H9 (cell line): Measurements from ENCODE around the gene MOB3B. TPM values are rescaled to one million over a fixed set of nuclear protein-coding genes. Genes with fewer than 3 reads are reported as not detected.

ENCODE experiments used
- DNase-seq: peaks from one replicate; pipeline ENCODE4 v3.0.0-alpha.2; 2017
- H2AFZ ChIP-seq: one replicate; pipeline ENCODE4 v1.6.1; 2013; ENCODE audit warnings: mild to moderate bottlenecking, low read length, control low read depth, moderate library complexity
- H2AK5ac ChIP-seq: 2 replicates; pipeline ENCODE4 v1.6.1; 2013; ENCODE audit warnings: low read length, control low read depth, mixed read lengths; ENCODE audit not compliant: insufficient read length
- H2BK120ac ChIP-seq: one replicate; pipeline ENCODE4 v1.6.1; 2013; ENCODE audit warnings: low read depth, mild to moderate bottlenecking, low read length, control low read depth, inconsistent platforms; ENCODE audit not compliant: poor library complexity, severe bottlenecking
- H2BK12ac ChIP-seq: 2 replicates; pipeline ENCODE4 v1.6.1; 2013; ENCODE audit warnings: low read length, control low read depth, mixed read lengths, low read depth; ENCODE audit not compliant: insufficient read length
- H2BK15ac ChIP-seq: 2 replicates; pipeline ENCODE4 v1.6.1; 2013; ENCODE audit warnings: low read depth, low read length, control low read depth
- H2BK20ac ChIP-seq: one replicate; pipeline ENCODE4 v1.6.1; 2013; ENCODE audit warnings: low read depth, mild to moderate bottlenecking, low read length, control low read depth, inconsistent platforms; ENCODE audit not compliant: poor library complexity, severe bottlenecking
- H2BK5ac ChIP-seq: 2 replicates; pipeline ENCODE4 v1.6.1; 2013; ENCODE audit warnings: low read length, control low read depth, mixed read lengths; ENCODE audit not compliant: insufficient read length
- H3K14ac ChIP-seq: 2 replicates; pipeline ENCODE4 v1.6.1; 2013; ENCODE audit warnings: low read length, control low read depth; ENCODE audit not compliant: insufficient read depth
- H3K18ac ChIP-seq: 2 replicates; pipeline ENCODE4 v1.6.1; 2013; ENCODE audit warnings: low read depth, mild to moderate bottlenecking, mixed read lengths, low read length, control low read depth; ENCODE audit not compliant: insufficient read length
- H3K23ac ChIP-seq: 2 replicates; pipeline ENCODE4 v1.6.1; 2013; ENCODE audit warnings: low read length, control low read depth, mixed read lengths, low read depth; ENCODE audit not compliant: insufficient read length
- H3K23me2 ChIP-seq: 2 replicates; pipeline ENCODE4 v1.6.1; 2013; ENCODE audit warnings: low read depth, mild to moderate bottlenecking, mixed read lengths, low read length, control low read depth; ENCODE audit not compliant: insufficient read length, poor library complexity, severe bottlenecking
- H3K27ac ChIP-seq: 2 replicates; pipeline ENCODE4 v1.5.1; 2013; ENCODE audit warnings: low read length, control low read depth, mixed read lengths, low read depth; ENCODE audit not compliant: insufficient read length
- H3K27me3 ChIP-seq: 2 replicates; pipeline ENCODE4 v1.6.1; 2013; ENCODE audit warnings: low read length, control low read depth, inconsistent platforms; ENCODE audit not compliant: insufficient read depth
- H3K4ac ChIP-seq: 2 replicates; pipeline ENCODE4 v1.6.1; 2013; ENCODE audit warnings: low read depth, mild to moderate bottlenecking, control low read depth, inconsistent platforms, low read length, moderate library complexity
- H3K4me1 ChIP-seq: 2 replicates; pipeline ENCODE4 v1.6.1; 2013; ENCODE audit warnings: low read length, control low read depth, inconsistent platforms; ENCODE audit not compliant: insufficient read depth
- H3K4me2 ChIP-seq: 2 replicates; pipeline ENCODE4 v1.6.1; 2013; ENCODE audit warnings: low read length, control low read depth, mixed read lengths; ENCODE audit not compliant: insufficient read length, insufficient read depth
- H3K56ac ChIP-seq: 2 replicates; pipeline ENCODE4 v1.6.1; 2013; ENCODE audit warnings: low read depth, mild to moderate bottlenecking, mixed read lengths, low read length, control low read depth; ENCODE audit not compliant: insufficient read length
- H3K79me1 ChIP-seq: 2 replicates; pipeline ENCODE4 v1.6.1; 2013; ENCODE audit warnings: low read depth, mild to moderate bottlenecking, moderate library complexity, low read length, control low read depth, inconsistent platforms; ENCODE audit not compliant: insufficient read depth, poor library complexity, severe bottlenecking
- H3K79me2 ChIP-seq: 2 replicates; pipeline ENCODE4 v1.6.1; 2013; ENCODE audit warnings: low read length, control low read depth, inconsistent platforms; ENCODE audit not compliant: insufficient read depth
- H3K9ac ChIP-seq: 2 replicates; pipeline ENCODE4 v1.6.1; 2013; ENCODE audit warnings: low read length, control low read depth, mixed read lengths; ENCODE audit not compliant: insufficient read length; ENCODE audit errors: extremely low read depth
- H3K9me3 ChIP-seq: one replicate; pipeline ENCODE4 v1.6.1; 2013; ENCODE audit warnings: low read depth, low read length, inconsistent platforms; ENCODE audit not compliant: control insufficient read depth
- H3T11ph ChIP-seq: one replicate; pipeline ENCODE4 v1.6.1; 2013; ENCODE audit warnings: mild to moderate bottlenecking, low read length, control low read depth, inconsistent platforms
- H4K20me1 ChIP-seq: one replicate; pipeline ENCODE4 v1.6.1; 2013; ENCODE audit not compliant: control insufficient read depth, insufficient read length, insufficient read depth
- H4K5ac ChIP-seq: 2 replicates; pipeline ENCODE4 v1.6.1; 2013; ENCODE audit warnings: low read depth, mild to moderate bottlenecking, mixed read lengths, low read length, control low read depth; ENCODE audit not compliant: insufficient read length
- H4K8ac ChIP-seq: replicated peaks from 2 replicates; pipeline ENCODE4 v1.6.1; 2013; ENCODE audit warnings: low read length, control low read depth, mixed read lengths, low read depth; ENCODE audit not compliant: insufficient read length
- H4K91ac ChIP-seq: 2 replicates; pipeline ENCODE4 v1.6.1; 2013; ENCODE audit warnings: low read depth, mild to moderate bottlenecking, moderate library complexity, mixed read lengths, low read length, control low read depth; ENCODE audit not compliant: insufficient read length
- H3K27ac Mint-ChIP-seq, 3 experiments: 2 replicates in 2 of 3; 3 replicates in 1 of 3; pipeline ENCODE4 v1.8.0; 2020 to 2021; ENCODE audit warnings: mixed read lengths in 3 of 3, mild to moderate bottlenecking in 1 of 3, moderate library complexity in 1 of 3
- H3K27me3 Mint-ChIP-seq: 2 replicates; pipeline ENCODE4 v1.8.0; 2021; ENCODE audit warnings: low read depth, mild to moderate bottlenecking, moderate library complexity, mixed read lengths
- H3K36me3 Mint-ChIP-seq, 3 experiments: 2 replicates in 2 of 3; 3 replicates in 1 of 3; pipeline ENCODE4 v1.8.0; 2020 to 2021; ENCODE audit warnings: low read depth in 3 of 3, mixed read lengths in 3 of 3; ENCODE audit not compliant: insufficient read depth in 1 of 3
- H3K4me1 Mint-ChIP-seq, 2 experiments: 2 replicates each; pipeline ENCODE4 v1.8.0; 2020; ENCODE audit warnings: mixed read lengths in 2 of 2
- H3K4me3 Mint-ChIP-seq, 2 experiments: 2 replicates in 1 of 2; 3 replicates in 1 of 2; pipeline ENCODE4 v1.8.0; 2020 to 2021; ENCODE audit warnings: mild to moderate bottlenecking in 2 of 2, mixed read lengths in 2 of 2, moderate library complexity in 1 of 2
- H3K9me3 Mint-ChIP-seq, 2 experiments: 2 replicates in 1 of 2; 3 replicates in 1 of 2; pipeline ENCODE4 v1.8.0; 2020; ENCODE audit warnings: mild to moderate bottlenecking in 2 of 2, mixed read lengths in 2 of 2, moderate library complexity in 1 of 2
- WGBS: extraction: QIAGEN DNeasy Blood & Tissue Kit; methylation state at CpG from one replicate; pipeline ENCODE4 v1.1.7; 2013; ENCODE audit warnings: missing lambda C conversion rate, low lambda C conversion rate, mixed read lengths; ENCODE audit not compliant: insufficient read length; ENCODE audit errors: extremely low coverage; 5-methylcytosine and 5-hydroxymethylcytosine counted together
- total RNA-seq: library from RNA; stranded (reverse); gene quantifications from 2 replicates; pipeline ENCODE4 v1.2.1, GENCODE V29; 2021
- TF ChIP-seq, protein P1 (sequence below): fragments of 200-600 bp; sonication (generic); conservative IDR thresholded peaks from 3 replicates; pipeline ENCODE4 v1.8.0; 2021; ENCODE audit warnings: antibody characterized with exemption, mild to moderate bottlenecking

MOB3B gene
- total RNA-seq, 1 experiment from 2014 or later = 9.8 TPM

DNA sequence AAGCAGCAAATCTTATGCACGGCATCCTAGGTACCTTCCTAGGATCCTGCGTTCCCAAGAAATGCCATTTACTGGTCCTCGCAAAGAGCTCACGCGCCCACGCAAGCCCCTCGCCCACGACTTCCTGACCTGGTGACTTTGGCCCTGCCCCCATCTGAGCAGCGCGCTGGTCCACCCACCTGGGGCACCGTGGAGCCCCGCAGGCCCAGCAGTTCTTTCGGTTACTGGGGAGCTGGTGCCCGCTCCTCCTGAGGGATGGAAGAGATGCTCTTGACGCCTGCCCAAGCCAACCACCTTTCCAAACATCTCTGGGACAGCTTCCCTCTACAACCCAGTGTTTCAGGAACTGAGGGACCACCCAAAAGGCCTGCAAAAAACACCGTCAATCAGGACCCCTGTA, 249.4 kb downstream of the MOB3B start:
- no peak overlapping the region for H3K56ac ChIP-seq
- no peak overlapping the region for H2AFZ ChIP-seq
- no peak overlapping the region for H2BK120ac ChIP-seq
- H3K18ac ChIP-seq = no peak overlapping the region
- no peaks in the 10 kb centered on the region for H4K20me1 ChIP-seq
- Mint-ChIP-seq H3K4me1 (peaks cover 11 to 20% of the 10 kb centered on the region in 2 experiments), H3K27me3 (no peaks in the 10 kb centered on the region), H3K36me3 (no peaks in the 10 kb centered on the region), H3K27ac (peak overlapping the region in 1 of 3 experiments; percentile 35; a peak in 1 of 7 replicates), H3K4me3 (no peak overlapping the region), H3K9me3 (no peaks in the 10 kb centered on the region)
- no peaks in the 10 kb centered on the region for H3K27me3 ChIP-seq
- H3K23ac ChIP-seq = no peak overlapping the region
- H3K9me3 ChIP-seq = no peaks in the 10 kb centered on the region
- H2BK5ac ChIP-seq = no peak overlapping the region
- no peak overlapping the region for H3K4me2 ChIP-seq
- H4K8ac ChIP-seq = no peak overlapping the region
- no peaks in the 10 kb centered on the region for H3K79me1 ChIP-seq
- no peak overlapping the region for H2BK15ac ChIP-seq
- no peak overlapping the region for H2AK5ac ChIP-seq
- H3K79me2 ChIP-seq = no peaks in the 10 kb centered on the region
- TF ChIP-seq, protein P1, sequence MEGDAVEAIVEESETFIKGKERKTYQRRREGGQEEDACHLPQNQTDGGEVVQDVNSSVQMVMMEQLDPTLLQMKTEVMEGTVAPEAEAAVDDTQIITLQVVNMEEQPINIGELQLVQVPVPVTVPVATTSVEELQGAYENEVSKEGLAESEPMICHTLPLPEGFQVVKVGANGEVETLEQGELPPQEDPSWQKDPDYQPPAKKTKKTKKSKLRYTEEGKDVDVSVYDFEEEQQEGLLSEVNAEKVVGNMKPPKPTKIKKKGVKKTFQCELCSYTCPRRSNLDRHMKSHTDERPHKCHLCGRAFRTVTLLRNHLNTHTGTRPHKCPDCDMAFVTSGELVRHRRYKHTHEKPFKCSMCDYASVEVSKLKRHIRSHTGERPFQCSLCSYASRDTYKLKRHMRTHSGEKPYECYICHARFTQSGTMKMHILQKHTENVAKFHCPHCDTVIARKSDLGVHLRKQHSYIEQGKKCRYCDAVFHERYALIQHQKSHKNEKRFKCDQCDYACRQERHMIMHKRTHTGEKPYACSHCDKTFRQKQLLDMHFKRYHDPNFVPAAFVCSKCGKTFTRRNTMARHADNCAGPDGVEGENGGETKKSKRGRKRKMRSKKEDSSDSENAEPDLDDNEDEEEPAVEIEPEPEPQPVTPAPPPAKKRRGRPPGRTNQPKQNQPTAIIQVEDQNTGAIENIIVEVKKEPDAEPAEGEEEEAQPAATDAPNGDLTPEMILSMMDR = no peak
- H2BK12ac ChIP-seq = no peak overlapping the region
- H3K27ac ChIP-seq = no peak overlapping the region
- no peak overlapping the region for H3T11ph ChIP-seq
- no peak overlapping the region for H4K5ac ChIP-seq
- H3K23me2 ChIP-seq = no peaks in the 10 kb centered on the region
- H3K9ac ChIP-seq = no peak overlapping the region
- no peak overlapping the region for H3K14ac ChIP-seq
- no peak overlapping the region for H2BK20ac ChIP-seq
- peaks cover 3% of the 10 kb centered on the region; the same call in 1 of the 2 replicates for H3K4me1 ChIP-seq
- DNase-seq = no peak
- WGBS = no CpG with 5 or more reads among the region's 16 CpGs
- H3K4ac ChIP-seq = no peak overlapping the region
- H4K91ac ChIP-seq = no peak overlapping the region
